ENCODE measurements around the gene ADAP2.
"Not testable (repeated sequence)": the region's sequence is repeated elsewhere in the genome, so short reads cannot be mapped to it uniquely, and the experiment has no call there.

ADAP2 gene

GRCh38 chr17:30930495-30930894 lies 8.8 kb downstream of the ADAP2 start:
- TF ChIP-seq EZH2phosphoT487 (conservative IDR thresholded peaks at IDR 0.05; ENCODE audit: low read length) = no peak
- TF ChIP-seq CTCF (IDR thresholded peaks at IDR 0.05; ENCODE audit: insufficient read depth, low read length, poor library complexity, severe bottlenecking) = no peak
- Histone ChIP-seq H3K4me2 (ENCODE audit: low read depth, low read length, poor library complexity, severe bottlenecking) (no peak overlapping the region), H3K9me2 (replicated peaks; ENCODE audit: insufficient read depth, low read length) (no peaks in the 10 kb centered on the region), H3F3A (ENCODE audit: insufficient read depth) (no peaks in the 10 kb centered on the region), H3K9me3 (ENCODE audit: insufficient read depth, low read length) (no peaks in the 10 kb centered on the region), H3K36me3 (ENCODE audit: low read length) (no peaks in the 10 kb centered on the region), H4K20me1 (ENCODE audit: low read depth, low read length) (no peaks in the 10 kb centered on the region), H3K27ac (ENCODE audit: low read depth, low read length) (no peak overlapping the region), H3K9ac (ENCODE audit: low read length) (no peak overlapping the region), H3K79me2 (ENCODE audit: insufficient read depth, low read length) (no peaks in the 10 kb centered on the region), H3K27me3 (ENCODE audit: low read length) (no peaks in the 10 kb centered on the region), H3K4me3 (ENCODE audit: insufficient read depth, low read length, poor library complexity, severe bottlenecking) (no peak overlapping the region), H2AFZ (ENCODE audit: low read depth, low read length, severe bottlenecking) (no peak overlapping the region)

DNA sequence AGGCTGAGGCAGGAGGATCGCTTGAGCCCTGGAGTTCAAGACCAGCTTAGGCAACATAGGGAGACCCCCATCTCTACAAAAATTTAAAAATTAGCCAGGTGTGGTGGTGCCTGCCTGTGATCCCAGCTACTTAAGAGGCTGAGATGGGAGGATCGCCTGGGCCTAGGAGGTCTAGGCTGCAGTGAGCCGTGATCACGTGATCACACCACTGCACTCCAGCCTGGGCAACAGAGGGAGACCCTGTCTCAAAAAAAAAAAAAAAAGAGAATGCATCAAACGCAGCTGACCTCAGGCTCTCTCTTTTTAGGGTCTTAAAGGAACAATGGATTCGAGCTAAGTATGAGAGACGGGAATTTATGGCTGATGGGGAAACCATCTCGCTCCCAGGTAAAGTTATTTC lies 9.8 kb downstream of the ADAP2 start:
- not testable (repeated sequence) for H4K20me1 ChIP-seq (ENCODE audit: low read depth, low read length); H3K9ac ChIP-seq (ENCODE audit: low read length); H3K27ac ChIP-seq (ENCODE audit: low read depth, low read length); H3K36me3 ChIP-seq (ENCODE audit: low read length); H3K4me2 ChIP-seq (ENCODE audit: low read depth, low read length, poor library complexity, severe bottlenecking); H3K4me3 ChIP-seq (ENCODE audit: insufficient read depth, low read length, poor library complexity, severe bottlenecking); H2AFZ ChIP-seq (ENCODE audit: low read depth, low read length, severe bottlenecking); H3K27me3 ChIP-seq (ENCODE audit: low read length); H3K79me2 ChIP-seq (ENCODE audit: insufficient read depth, low read length); H3F3A ChIP-seq (ENCODE audit: insufficient read depth); H3K9me3 ChIP-seq (ENCODE audit: insufficient read depth, low read length); H3K9me2 ChIP-seq (replicated peaks; ENCODE audit: insufficient read depth, low read length)

DNA sequence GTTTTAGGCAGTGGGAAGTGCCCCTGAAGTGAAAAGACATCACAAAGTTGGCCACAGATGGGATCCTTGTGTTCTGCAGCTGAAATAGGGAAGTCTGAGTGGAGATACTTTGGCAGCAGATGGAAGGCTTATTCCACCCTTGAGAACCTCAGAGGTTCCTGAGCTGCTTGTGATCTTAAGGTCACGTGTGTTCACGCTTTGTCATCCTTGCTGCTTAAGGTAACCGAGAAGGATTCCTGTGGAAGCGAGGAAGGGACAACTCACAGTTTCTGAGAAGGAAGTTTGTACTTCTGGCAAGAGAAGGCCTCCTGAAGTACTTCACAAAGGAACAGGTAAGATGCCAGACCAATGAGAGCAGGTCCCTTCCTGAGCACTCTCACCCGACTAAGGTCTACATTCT lies 12.2 kb downstream of the ADAP2 start:
- Histone ChIP-seq H3K4me3 (ENCODE audit: insufficient read depth, low read length, poor library complexity, severe bottlenecking) (no peak overlapping the region), H3K9ac (ENCODE audit: low read length) (no peak overlapping the region), H2AFZ (ENCODE audit: low read depth, low read length, severe bottlenecking) (no peak overlapping the region), H3K27me3 (ENCODE audit: low read length) (no peaks in the 10 kb centered on the region), H3F3A (ENCODE audit: insufficient read depth) (no peaks in the 10 kb centered on the region), H3K9me2 (replicated peaks; ENCODE audit: insufficient read depth, low read length) (no peaks in the 10 kb centered on the region), H3K27ac (ENCODE audit: low read depth, low read length) (no peak overlapping the region), H3K36me3 (ENCODE audit: low read length) (no peaks in the 10 kb centered on the region), H3K4me2 (ENCODE audit: low read depth, low read length, poor library complexity, severe bottlenecking) (no peak overlapping the region), H4K20me1 (ENCODE audit: low read depth, low read length) (no peaks in the 10 kb centered on the region), H3K9me3 (ENCODE audit: insufficient read depth, low read length) (no peaks in the 10 kb centered on the region), H3K79me2 (ENCODE audit: insufficient read depth, low read length) (no peaks in the 10 kb centered on the region)
- TF ChIP-seq EZH2phosphoT487 (conservative IDR thresholded peaks at IDR 0.05; ENCODE audit: low read length) (no peak), CTCF (IDR thresholded peaks at IDR 0.05; ENCODE audit: insufficient read depth, low read length, poor library complexity, severe bottlenecking) (no peak)

DNA sequence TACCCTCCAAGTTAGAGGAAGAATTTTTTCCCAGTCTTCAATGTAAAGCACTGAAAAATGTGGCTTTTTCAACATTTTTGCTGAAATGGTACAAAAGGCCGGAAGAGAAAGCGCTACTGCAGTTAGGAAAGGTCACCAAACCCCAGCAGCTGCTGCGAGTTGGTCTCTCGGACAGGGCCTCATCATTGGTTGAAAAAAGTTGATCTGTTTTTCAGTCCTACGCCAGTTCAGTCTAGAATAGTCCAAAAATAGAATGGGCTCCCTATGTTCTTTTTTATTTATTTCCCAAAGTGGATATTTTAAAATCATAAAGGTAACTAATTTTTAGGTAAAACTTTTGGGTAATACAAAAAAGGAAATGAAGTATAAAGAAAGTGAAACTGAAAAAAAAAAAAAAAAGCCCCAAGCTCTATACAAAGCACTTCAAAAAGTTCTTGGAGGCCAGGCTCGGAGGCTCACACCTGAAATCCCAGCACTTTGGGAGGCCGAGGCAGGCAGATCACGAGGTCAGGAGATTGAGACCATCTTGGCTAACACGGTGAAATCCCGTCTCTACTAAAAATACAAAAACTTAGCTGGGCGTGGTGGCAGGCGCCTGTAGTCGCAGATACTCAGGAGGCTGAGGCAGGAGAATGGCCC lies 17.4 kb downstream of the ADAP2 start:
- no peaks in the 10 kb centered on the region for H3K9me3 ChIP-seq (ENCODE audit: insufficient read depth, low read length)
- no peak for TF ChIP-seq EZH2phosphoT487 (conservative IDR thresholded peaks at IDR 0.05; ENCODE audit: low read length)
- no peaks in the 10 kb centered on the region for H4K20me1 ChIP-seq (ENCODE audit: low read depth, low read length)
- peak overlapping the region; percentile 44; the same call in 1 of the 2 replicates for H3K27ac ChIP-seq (ENCODE audit: low read depth, low read length)
- no peaks in the 10 kb centered on the region for H3K36me3 ChIP-seq (ENCODE audit: low read length)
- no peaks in the 10 kb centered on the region for H3K79me2 ChIP-seq (ENCODE audit: insufficient read depth, low read length)
- H3K9me2 ChIP-seq (replicated peaks; ENCODE audit: insufficient read depth, low read length) = no peaks in the 10 kb centered on the region
- peak overlapping the region; percentile 72 for H3K4me2 ChIP-seq (ENCODE audit: low read depth, low read length, poor library complexity, severe bottlenecking)
- H3K4me3 ChIP-seq (ENCODE audit: insufficient read depth, low read length, poor library complexity, severe bottlenecking) = peak overlapping the region; percentile 19
- no peaks in the 10 kb centered on the region for H3F3A ChIP-seq (ENCODE audit: insufficient read depth)
- H2AFZ ChIP-seq (ENCODE audit: low read depth, low read length, severe bottlenecking) = peak overlapping the region; percentile 91
- H3K27me3 ChIP-seq (ENCODE audit: low read length) = no peaks in the 10 kb centered on the region
- H3K9ac ChIP-seq (ENCODE audit: low read length) = peak overlapping the region; percentile 33

All from SU-DHL-6 (cell line).